Activated naive CD4-positive, alpha-beta T cell treated with anti-CD3 and anti-CD28 coated beads, Interleukin-2, amount 50 U/mL, for 24 hours (primary cell): ENCODE results near the gene MCFD2.
"Not testable (repeated sequence)": the region's sequence is repeated elsewhere in the genome, so short reads cannot be mapped to it uniquely, and the experiment has no call there.

Source experiments
- H3K27ac Mint-ChIP-seq: one replicate; pipeline ENCODE4 v1.8.0; 2021; ENCODE audit warnings: mild to moderate bottlenecking, mixed read lengths
- H3K27me3 Mint-ChIP-seq: one replicate; pipeline ENCODE4 v1.8.0; 2021; ENCODE audit warnings: mixed read lengths
- H3K36me3 Mint-ChIP-seq: one replicate; pipeline ENCODE4 v1.8.0; 2021; ENCODE audit warnings: mixed read lengths
- H3K4me1 Mint-ChIP-seq: one replicate; pipeline ENCODE4 v1.8.0; 2021; ENCODE audit warnings: mixed read lengths
- H3K4me3 Mint-ChIP-seq: one replicate; pipeline ENCODE4 v1.8.0; 2021; ENCODE audit warnings: mild to moderate bottlenecking, mixed read lengths
- H3K9me3 Mint-ChIP-seq: one replicate; pipeline ENCODE4 v1.8.0; 2021; ENCODE audit warnings: mixed read lengths

MCFD2 gene

DNA sequence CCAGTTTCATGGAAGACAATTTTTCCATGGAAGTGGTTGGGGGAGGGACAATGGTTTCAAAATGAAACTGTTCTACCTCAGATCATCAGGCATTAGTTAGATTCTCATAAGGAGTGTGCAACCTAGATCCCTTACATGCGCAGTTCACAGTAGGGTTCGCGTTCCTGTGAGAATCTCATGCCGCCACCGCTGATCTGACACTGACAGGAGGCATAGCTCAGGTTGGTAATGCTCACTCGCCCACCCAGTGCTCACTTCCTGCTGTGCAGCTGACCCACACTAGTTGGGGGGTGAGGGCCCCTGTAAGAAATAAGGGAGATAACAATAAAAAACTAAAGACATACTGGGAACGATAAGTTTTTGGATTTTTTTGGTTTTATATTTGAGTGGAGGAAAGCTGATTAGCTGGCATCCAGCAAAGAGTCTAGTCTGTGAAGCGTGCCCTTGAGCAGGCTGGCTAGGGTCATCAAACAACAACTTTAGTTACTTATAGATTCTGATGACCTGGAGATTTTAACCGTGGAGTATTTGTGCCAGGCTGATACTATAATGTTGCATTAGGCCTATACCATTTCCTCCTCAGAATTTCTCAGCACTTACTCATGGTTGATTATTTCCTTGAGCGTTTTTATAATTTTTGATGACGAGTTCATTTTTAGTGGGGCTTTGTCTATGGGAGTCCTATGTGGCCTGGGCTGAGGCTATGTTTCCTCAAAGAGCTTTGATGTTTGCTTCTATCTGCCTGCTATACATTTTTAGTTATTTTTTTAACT is 6.3 kb upstream of the MCFD2 start:
- Mint-ChIP-seq H3K27ac (no peak overlapping the region), H3K36me3 (peaks cover 4% of the 10 kb centered on the region), H3K27me3 (no peaks in the 10 kb centered on the region), H3K4me1 (peaks cover 43% of the 10 kb centered on the region), H3K9me3 (peaks cover 10% of the 10 kb centered on the region), H3K4me3 (peak overlapping the region; percentile 2)

DNA sequence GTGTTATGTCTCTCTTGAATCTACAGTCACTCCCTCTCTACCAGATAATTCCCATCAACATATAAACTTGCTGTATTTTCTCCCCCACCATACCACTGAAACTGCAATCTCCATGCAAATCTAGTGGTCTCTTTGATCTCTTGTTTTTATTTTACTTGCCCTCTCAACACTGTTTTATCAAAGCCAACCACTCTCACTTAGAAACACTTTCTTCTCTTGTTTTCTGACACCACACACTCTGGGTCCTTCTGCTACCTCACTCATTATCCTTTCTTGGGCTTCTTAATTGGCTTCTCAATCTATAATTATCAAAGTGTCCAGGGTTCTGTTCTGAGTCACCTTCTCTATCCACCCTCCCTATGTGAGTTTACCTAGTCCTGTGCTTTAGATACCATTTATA is 2.0 kb upstream of the MCFD2 start:
- no peak overlapping the region for H3K27ac Mint-ChIP-seq
- no peaks in the 10 kb centered on the region for H3K9me3 Mint-ChIP-seq
- H3K36me3 Mint-ChIP-seq, result no peaks in the 10 kb centered on the region
- peaks cover 58% of the 10 kb centered on the region for H3K4me1 Mint-ChIP-seq
- no peaks in the 10 kb centered on the region for H3K27me3 Mint-ChIP-seq
- peak overlapping the region; percentile 98 for H3K4me3 Mint-ChIP-seq

DNA sequence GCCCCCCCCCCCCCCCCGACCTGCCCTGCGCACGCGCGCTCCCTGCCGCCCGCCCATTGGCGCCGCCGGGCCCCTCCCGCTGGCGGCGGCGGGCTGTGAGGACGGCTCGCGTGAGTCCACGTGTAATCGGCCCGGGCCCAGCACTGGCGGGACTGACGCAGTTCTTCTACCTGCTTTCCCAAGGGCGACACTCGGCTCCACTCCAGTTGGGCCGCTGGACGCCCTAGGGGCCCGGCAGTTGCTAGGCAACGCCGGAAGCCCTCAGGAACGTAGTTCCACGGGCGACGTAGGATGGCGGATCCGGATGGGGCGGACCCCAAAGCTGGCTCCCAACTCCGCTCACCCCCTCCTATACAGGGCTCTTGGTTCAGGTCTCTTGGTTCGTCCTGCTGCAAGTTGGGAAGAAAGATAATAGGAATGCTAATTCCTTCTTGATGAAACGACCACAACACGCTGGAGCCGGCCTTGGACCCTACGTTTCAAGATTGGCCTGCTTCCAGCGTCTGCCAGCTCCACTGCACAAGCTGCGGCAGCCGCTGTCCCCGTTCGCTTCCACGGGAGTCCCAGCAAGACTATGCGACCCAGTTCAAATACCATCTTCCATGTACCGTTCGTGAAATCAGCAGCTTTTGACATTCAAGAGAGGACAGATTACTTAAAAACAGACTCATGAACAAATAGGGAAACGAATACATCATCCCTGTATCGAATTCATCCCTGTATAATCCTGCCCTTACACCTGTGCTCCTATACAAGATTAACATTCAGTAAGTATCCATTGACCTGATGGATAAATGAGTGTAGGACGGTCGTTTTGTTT is 415 bp upstream of the MCFD2 start:
- H3K27ac Mint-ChIP-seq, result peak overlapping the region; percentile 92

DNA sequence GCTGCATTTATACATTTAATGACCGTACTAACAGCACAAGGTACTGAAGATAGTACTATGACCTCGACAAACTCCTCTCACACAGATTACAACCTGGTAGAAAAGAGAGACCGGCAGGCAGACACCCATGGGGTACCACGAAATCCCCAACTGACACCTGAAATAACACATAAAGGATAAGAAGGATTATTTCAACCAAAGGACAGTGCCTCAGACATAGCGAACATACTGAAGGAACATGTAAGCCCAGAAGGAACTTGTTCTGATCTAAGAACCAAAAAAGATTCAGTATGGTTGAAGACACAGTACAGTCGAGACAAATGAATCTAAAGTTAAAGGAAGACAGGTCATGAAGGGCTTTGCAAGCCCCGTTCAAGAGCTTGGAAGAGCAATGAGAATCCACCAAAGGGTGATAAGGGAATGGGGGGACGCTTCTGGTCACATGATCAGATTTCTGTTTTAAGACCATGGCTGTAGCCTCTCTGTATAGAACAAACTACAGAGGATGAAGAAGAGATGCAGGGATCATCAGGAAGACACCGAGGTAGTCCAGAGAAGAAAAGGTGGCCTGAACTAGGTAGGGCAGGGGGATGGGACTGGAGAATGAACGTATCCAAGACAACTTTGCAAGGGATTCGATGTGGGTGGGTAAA is 902 bp downstream of the MCFD2 start:
- Mint-ChIP-seq H3K27me3 (no peaks in the 10 kb centered on the region), H3K27ac (peak overlapping the region; percentile 70), H3K9me3 (no peaks in the 10 kb centered on the region), H3K36me3 (peaks cover 2% of the 10 kb centered on the region), H3K4me3 (peak overlapping the region; percentile 98), H3K4me1 (peaks cover 54% of the 10 kb centered on the region)

More for the DNA sequence above, 415 bp upstream of the MCFD2 start:
- Mint-ChIP-seq H3K27me3 (no peaks in the 10 kb centered on the region), H3K9me3 (no peaks in the 10 kb centered on the region), H3K4me1 (peaks cover 51% of the 10 kb centered on the region), H3K4me3 (peak overlapping the region; percentile 98), H3K36me3 (peaks cover 2% of the 10 kb centered on the region)

DNA sequence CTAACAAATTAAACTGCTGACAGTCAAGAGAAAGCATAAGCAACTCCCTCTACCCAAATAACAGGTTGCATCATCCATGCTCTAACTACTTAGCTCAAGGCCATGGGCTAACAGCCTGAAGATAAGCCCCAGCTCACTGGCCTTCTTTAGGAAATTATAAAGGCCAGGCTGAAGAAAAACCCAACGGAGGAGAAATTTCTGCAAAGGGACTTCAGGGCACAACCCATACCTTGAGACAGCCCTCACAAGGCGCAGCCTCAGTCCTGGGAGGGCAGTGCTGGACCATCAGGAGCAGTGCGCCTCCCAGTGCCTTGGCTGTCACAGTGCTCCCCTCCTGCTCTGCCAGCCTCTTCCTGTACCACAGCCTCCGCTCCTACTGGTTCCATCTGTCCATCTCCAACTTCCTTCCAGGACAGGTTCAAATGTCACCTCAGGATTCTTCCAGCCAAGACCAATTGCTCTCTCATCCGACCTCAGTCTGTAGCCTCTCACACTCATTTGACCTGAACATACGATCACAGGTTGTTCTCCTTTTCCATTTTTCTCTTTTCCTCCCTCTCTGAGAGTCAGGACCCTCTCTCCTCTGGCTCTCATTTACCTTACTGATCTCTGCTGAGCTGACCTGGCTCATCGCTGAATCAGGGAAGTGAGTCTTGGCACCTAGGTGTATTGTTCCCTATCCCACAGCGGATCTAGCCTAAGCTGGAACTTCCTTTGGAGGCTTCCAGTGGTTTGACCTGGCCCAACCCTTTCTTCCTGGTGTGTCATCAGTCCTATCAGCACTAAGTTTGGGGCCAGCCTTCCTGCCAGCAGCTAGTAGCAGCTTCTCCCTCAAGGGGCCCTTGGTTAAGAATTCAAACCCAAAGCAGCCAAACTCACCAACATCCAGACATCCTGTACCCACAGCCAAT is 1.9 kb downstream of the MCFD2 start:
- peak overlapping the region; percentile 1 for H3K27ac Mint-ChIP-seq

DNA sequence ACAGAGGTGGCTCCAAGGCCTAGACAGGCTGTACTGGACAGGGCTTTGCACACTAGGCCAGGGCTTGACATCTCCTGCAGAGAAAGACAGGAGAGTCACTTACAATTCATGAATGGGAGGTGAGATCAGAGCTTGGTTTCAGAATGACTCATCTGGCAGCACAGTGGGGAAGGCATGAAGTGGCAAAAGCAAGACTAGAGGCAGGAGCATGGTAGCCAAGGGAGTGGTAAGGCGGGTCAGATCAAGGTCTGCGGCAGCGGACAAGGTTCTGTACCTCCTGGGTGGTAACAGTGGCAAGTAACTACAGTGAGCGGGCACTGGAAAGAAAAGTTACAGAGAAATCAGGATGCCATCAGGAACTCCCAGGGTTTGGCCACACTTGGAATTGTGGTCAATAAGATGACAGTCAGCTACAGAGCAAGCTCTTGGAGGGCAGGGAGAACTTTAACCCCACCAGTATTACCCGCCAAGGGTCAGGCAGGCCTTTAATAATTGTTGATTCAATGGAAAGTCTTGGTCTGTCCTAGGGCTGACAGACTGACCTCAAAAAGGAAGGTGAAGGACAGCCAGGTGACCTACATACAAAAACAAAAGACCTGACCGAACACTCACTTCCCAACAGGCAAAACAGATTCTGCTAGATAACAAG is 5.7 kb downstream of the MCFD2 start:
- Mint-ChIP-seq H3K4me1 (peaks cover 48% of the 10 kb centered on the region), H3K36me3 (peaks cover 24% of the 10 kb centered on the region), H3K27ac (no peak overlapping the region)

More for the DNA sequence above, 1.9 kb downstream of the MCFD2 start:
- Mint-ChIP-seq H3K9me3 (no peaks in the 10 kb centered on the region), H3K36me3 (peaks cover 5% of the 10 kb centered on the region), H3K4me1 (peaks cover 62% of the 10 kb centered on the region), H3K4me3 (peak overlapping the region; percentile 98), H3K27me3 (no peaks in the 10 kb centered on the region)

DNA sequence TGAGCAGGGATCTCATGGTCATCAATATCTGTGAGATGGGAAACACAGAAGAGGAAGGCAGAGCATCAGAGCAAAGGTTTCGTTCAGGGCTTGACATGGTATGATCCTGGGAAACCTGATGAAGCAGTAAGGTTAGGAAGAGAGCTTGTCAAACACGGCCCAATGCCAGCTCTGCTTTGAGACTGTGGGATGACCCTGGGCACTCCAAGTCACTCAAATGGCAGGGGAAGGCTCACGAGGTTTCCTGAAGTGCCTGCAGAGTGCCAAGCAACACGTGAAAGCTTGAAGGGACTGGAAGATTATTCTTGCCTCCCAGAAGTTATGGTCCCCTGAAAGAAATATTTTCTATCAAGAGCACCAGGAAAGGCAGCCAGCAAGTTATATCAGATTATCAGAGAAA is 6.5 kb downstream of the MCFD2 start:
- Mint-ChIP-seq H3K27ac (no peak overlapping the region), H3K36me3 (peaks cover 25% of the 10 kb centered on the region), H3K27me3 (no peaks in the 10 kb centered on the region), H3K4me3 (no peak overlapping the region), H3K4me1 (peaks cover 40% of the 10 kb centered on the region), H3K9me3 (no peaks in the 10 kb centered on the region)

More for the DNA sequence above, 5.7 kb downstream of the MCFD2 start:
- Mint-ChIP-seq H3K4me3 (no peak overlapping the region), H3K9me3 (no peaks in the 10 kb centered on the region), H3K27me3 (no peaks in the 10 kb centered on the region)

DNA sequence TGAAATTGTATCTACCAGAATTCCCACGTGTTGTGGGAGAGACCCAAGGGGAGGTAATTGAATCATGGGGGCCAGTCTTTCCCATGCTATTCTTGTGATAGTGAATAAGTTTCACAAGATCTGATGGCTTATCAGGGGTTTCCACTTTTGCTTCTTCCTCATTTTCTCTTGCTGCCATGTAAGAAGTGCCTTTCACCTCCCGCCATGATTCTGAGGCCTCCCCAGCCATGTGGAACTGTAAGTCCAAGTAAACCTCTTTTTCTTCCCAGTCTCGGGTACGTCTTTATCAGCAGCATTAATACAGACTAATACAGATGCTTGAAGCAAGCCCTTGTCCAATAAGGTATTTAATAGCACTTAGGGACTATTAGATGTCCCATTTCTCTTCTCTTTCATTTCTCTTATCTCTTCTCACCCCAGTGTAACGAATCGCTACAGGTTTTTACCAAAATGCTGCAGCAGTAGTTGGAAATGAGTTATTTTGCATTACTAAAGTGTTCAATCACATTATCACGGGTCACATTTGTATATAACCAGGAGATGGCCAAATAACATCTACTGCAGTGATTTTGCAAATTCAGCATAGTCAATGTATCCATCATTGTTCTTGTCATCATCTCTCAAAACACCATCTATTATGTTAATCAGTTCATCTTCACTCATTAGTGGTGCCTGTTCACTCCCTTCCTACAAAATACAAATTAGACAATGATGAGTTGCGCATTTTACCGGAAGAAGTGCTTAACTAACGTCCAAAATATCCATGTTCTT is 10.5 kb downstream of the MCFD2 start:
- Mint-ChIP-seq H3K36me3 (peaks cover 28% of the 10 kb centered on the region), H3K4me1 (peaks cover 19% of the 10 kb centered on the region)
- H3K27ac Mint-ChIP-seq, H3K9me3 Mint-ChIP-seq, H3K27me3 Mint-ChIP-seq, H3K4me3 Mint-ChIP-seq: not testable (repeated sequence)

DNA sequence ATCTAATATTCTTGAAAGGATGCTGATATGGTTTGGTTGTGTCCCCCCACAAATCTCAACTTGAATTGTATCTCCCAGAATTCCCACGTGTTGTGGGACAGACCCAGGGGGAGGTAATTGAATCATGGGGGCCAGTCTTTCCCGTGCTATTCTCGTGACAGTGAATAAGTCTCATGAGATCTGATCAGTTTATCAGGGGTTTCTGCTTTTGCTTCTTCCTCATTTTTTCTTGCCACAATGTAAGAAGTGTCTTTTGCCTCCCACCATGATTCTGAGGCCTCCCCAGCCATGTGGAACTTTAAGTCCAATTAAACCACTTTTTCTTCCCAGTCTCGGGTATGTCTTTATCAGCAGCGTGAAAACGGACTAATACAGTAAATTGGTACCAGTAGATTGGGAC is 12.6 kb downstream of the MCFD2 start:
- not testable (repeated sequence) for H3K4me3 Mint-ChIP-seq, H3K27me3 Mint-ChIP-seq, H3K27ac Mint-ChIP-seq, H3K4me1 Mint-ChIP-seq, H3K9me3 Mint-ChIP-seq
- peaks cover 21% of the 10 kb centered on the region for H3K36me3 Mint-ChIP-seq

DNA sequence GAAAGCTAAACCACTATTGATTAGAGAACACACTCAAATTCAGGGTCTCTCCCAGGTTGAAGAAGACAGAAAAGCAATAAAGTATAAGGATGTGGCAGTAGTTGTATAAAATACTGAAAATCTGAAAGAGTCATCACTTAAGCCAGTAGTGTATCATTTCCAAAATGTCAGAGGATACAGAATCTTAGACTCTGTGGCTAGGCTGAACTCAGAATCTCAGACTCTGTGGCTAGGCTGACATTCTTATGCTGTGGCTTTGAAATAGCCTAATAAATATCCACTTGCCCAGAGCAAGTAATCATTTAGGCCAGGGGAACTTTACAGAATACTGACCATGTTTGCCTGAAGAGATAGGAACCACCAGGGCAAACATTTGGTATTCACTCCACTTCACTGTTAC is 13.1 kb downstream of the MCFD2 start:
- no peaks in the 10 kb centered on the region for H3K27me3 Mint-ChIP-seq
- peaks cover 3% of the 10 kb centered on the region for H3K4me1 Mint-ChIP-seq
- H3K27ac Mint-ChIP-seq, result no peak overlapping the region
- no peaks in the 10 kb centered on the region for H3K9me3 Mint-ChIP-seq
- H3K36me3 Mint-ChIP-seq, result peaks cover 19% of the 10 kb centered on the region
- no peak overlapping the region for H3K4me3 Mint-ChIP-seq

DNA sequence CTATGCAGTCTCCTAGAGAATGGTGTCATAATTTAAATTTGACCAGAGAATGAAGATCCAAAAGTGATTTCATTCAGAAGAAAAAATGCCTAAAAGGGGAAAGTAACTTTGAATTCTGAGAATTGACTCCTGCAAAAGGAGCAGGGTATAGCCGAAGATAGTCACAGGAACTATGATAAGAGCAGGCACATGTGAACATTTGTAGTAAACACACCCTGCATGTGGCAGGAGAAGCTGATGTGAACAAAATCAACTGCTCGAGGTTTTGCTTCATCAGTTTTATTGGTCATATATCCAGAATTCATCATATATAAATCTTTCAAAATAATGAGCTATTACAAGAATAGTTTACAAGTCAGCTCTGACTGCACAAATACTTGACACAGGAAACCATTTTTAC is 14.0 kb downstream of the MCFD2 start:
- peaks cover 13% of the 10 kb centered on the region for H3K36me3 Mint-ChIP-seq
- no peak overlapping the region for H3K4me3 Mint-ChIP-seq
- H3K4me1 Mint-ChIP-seq, result peaks cover 3% of the 10 kb centered on the region
- H3K27ac Mint-ChIP-seq, result no peak overlapping the region
- H3K27me3 Mint-ChIP-seq, result no peaks in the 10 kb centered on the region
- no peaks in the 10 kb centered on the region for H3K9me3 Mint-ChIP-seq

DNA sequence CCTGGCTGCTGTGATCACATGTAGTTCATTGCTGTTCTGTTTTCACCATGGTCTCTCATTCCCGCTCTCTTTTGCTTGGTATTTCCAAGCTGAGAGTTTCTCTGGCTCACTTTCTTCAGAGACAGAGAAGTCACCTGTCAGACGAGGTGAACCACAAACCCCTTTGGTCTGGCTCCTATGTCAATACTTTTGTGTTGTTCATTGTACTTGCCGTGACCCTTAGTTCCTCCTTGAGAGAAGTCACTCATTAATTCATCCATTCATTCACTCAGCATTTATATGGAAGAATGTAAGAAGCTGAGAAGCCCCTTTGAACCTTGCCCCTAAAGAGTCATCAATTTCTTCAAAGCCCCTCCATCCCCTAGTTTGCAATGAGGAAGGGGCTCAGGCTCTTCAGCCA is 15.2 kb downstream of the MCFD2 start:
- H3K4me3 Mint-ChIP-seq, result no peak overlapping the region
- no peaks in the 10 kb centered on the region for H3K9me3 Mint-ChIP-seq
- H3K27me3 Mint-ChIP-seq, result no peaks in the 10 kb centered on the region
- no peak overlapping the region for H3K27ac Mint-ChIP-seq
- H3K36me3 Mint-ChIP-seq, result peaks cover 10% of the 10 kb centered on the region
- H3K4me1 Mint-ChIP-seq, result peaks cover 3% of the 10 kb centered on the region

DNA sequence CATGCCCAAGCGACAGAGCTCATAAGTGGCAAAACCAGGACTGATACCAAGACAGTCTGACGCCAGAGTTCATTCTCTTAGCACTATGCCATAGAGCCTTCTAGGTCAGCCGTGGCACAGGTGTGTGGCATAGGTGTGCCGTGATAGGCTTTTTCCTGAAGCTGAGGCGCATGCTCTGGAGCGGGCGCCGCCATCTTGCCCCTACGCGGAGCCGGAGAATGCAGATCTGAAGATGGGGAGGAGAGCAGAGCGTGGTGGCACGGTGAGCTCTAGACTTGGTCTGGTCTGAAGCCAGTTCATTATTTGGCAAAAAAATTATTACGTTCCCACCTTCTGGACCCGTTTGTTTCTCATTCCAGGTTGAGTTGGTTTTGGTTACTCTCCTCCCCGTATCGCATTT is 16.6 kb downstream of the MCFD2 start:
- H3K27ac Mint-ChIP-seq, result no peak overlapping the region
- no peaks in the 10 kb centered on the region for H3K9me3 Mint-ChIP-seq
- peaks cover 4% of the 10 kb centered on the region for H3K36me3 Mint-ChIP-seq
- H3K4me3 Mint-ChIP-seq, result no peak overlapping the region
- H3K4me1 Mint-ChIP-seq, result no peaks in the 10 kb centered on the region
- no peaks in the 10 kb centered on the region for H3K27me3 Mint-ChIP-seq

DNA sequence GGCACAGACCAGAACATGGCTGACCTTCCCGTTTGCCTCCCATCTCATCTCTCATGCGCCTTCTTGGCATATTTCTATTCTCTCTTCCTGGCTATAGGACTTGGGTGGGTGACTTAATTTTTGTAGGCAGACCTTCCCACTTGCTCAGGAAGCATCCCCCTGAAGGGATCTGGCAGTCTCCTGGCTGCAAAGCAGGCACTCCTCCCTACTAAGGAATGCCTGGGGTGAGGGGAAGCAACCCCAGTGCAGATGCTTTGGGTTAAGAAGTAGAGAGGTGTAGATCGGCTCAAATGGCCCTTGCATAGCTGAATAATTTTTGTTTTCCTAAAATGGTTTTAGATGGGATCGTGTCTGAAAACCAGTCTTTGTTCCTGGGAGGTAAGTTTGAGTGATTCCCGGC is 17.6 kb downstream of the MCFD2 start:
- H3K27ac Mint-ChIP-seq, result no peak overlapping the region
- no peaks in the 10 kb centered on the region for H3K9me3 Mint-ChIP-seq
- no peak overlapping the region for H3K4me3 Mint-ChIP-seq
- H3K36me3 Mint-ChIP-seq, result no peaks in the 10 kb centered on the region
- H3K4me1 Mint-ChIP-seq, result no peaks in the 10 kb centered on the region
- H3K27me3 Mint-ChIP-seq, result no peaks in the 10 kb centered on the region
